Nephron (organoid): Measurements from ENCODE around the gene ELOA.
"Not testable (repeated sequence)": the region's sequence is repeated elsewhere in the genome, so short reads cannot be mapped to it uniquely, and the experiment has no call there.

Experiments
- H3K27ac Mint-ChIP-seq, 3 experiments: 2 replicates each; pipeline ENCODE4 v1.8.0; 2020; ENCODE audit warnings: mixed read lengths in 3 of 3, mild to moderate bottlenecking in 2 of 3, moderate library complexity in 1 of 3
- H3K27me3 Mint-ChIP-seq: 2 replicates; pipeline ENCODE4 v1.8.0; 2021; ENCODE audit warnings: low read depth, mild to moderate bottlenecking, moderate library complexity, mixed read lengths
- H3K36me3 Mint-ChIP-seq: 2 replicates; pipeline ENCODE4 v1.8.0; 2020; ENCODE audit warnings: low read depth, mixed read lengths
- H3K4me1 Mint-ChIP-seq: 2 replicates; pipeline ENCODE4 v1.8.0; 2020; ENCODE audit warnings: mixed read lengths
- H3K4me3 Mint-ChIP-seq, 3 experiments: 2 replicates each; pipeline ENCODE4 v1.8.0; 2020; ENCODE audit warnings: mild to moderate bottlenecking in 3 of 3, mixed read lengths in 3 of 3, moderate library complexity in 2 of 3
- H3K9me3 Mint-ChIP-seq: 2 replicates; pipeline ENCODE4 v1.8.0; 2020; ENCODE audit warnings: mixed read lengths
- CTCF ChIP-seq, 3 experiments: fragments of 200-600 bp; sonication (generic); IDR thresholded peaks; one replicate each; pipeline ENCODE4 v1.5.0; 2021; ENCODE audit warnings: antibody characterized with exemption in 3 of 3; ENCODE audit not compliant: unreplicated experiment in 3 of 3

Gene ELOA

DNA sequence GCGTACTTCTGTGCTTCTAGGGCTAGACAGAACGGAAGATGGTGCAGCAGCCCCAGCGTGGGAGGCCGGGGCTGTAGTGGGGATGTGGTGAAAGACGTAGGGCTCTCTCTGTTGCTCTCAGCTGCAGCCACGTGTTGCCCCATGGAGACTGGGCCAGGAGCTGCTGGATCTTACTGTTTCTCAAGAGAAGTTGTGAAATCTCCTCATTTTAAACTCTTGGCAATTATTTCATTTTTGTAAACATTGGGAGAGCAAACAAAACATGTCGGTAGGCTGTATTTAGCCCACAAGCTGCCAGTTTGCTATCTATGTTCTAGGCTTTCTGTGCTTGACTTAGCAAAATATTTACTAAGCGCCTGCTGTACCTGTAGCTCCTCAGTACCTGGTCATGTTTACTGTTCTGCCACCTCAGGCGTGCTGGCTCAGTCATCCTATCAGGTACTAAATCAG is 15.9 kb upstream of the ELOA start:
- no peaks in the 10 kb centered on the region for H3K9me3 Mint-ChIP-seq
- TF ChIP-seq CTCF (IDR thresholded peaks at IDR 0.05; ENCODE audit: unreplicated experiment in 3 of 3), result no peak
- peaks cover 5% of the 10 kb centered on the region for H3K36me3 Mint-ChIP-seq

GRCh38 chr1:23732363-23733224 is 10.7 kb upstream of the ELOA start:
- Mint-ChIP-seq H3K27me3 (no peaks in the 10 kb centered on the region), H3K4me3 (no peak overlapping the region), H3K9me3 (no peaks in the 10 kb centered on the region), H3K27ac (no peak overlapping the region), H3K4me1 (peaks cover 5% of the 10 kb centered on the region), H3K36me3 (peaks cover 7% of the 10 kb centered on the region)
- no peak for TF ChIP-seq CTCF (IDR thresholded peaks at IDR 0.05; ENCODE audit: unreplicated experiment in 3 of 3)

More for the DNA sequence above, 15.9 kb upstream of the ELOA start:
- H3K4me1 Mint-ChIP-seq, result peaks cover 5% of the 10 kb centered on the region
- H3K27ac Mint-ChIP-seq, result peak overlapping the region in 1 of 3 experiments; percentile 35
- H3K4me3 Mint-ChIP-seq, result no peak overlapping the region
- H3K27me3 Mint-ChIP-seq, result no peaks in the 10 kb centered on the region

DNA sequence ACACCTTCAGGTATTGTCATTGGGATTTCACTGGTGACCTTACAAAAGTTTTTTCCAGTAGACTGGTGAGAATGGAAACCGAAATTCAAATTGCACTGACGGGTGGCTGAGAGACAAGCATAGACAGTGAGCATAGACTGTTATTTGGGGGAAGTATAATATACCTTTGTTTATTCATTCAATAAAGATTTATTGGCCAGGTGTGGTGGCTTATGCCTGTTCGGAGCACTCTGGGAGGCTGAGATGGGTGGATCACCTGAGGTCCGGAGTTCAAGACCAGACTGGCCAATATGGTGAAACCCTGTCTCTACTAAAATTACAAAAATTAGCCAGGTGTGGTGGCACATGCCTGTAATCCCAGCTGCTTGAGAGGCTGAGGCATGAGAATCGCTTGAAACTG is 10.0 kb upstream of the ELOA start:
- H3K4me1 Mint-ChIP-seq, H3K9me3 Mint-ChIP-seq, H3K36me3 Mint-ChIP-seq, H3K27ac Mint-ChIP-seq, H3K27me3 Mint-ChIP-seq, H3K4me3 Mint-ChIP-seq: not testable (repeated sequence)

DNA sequence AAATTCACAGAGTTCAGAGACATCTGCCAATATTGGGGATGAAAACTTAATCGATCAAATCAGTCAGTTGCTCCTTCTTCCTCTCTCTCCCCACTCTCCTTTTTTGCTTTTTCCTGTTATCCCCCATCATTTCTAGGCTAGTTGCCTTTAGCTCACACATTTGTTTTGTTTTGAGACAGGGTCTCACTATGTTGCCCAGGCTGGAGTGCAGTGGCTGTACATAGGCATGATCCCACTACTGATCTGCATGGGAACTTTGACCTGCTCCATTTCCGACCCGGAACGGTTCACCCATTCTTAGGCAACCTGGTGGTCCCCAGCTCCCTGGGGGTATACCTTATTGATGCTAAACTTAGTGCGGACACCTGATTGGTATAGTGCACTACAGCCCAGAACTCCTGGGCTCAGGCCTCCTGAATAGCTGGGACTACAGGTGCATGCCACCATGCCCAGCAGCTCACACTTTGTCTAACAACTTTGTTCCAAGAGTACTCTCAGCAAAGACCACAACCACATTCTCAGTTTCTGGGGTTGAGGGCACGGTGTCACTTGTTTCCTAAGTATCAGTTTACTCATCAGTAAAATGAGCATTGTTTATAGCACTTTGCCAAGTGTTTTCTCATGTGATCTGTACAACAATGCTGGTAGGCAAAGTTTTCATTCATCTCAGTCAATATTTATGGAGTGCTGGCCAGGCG is 6.7 kb upstream of the ELOA start:
- Mint-ChIP-seq H3K27ac (no peak overlapping the region), H3K36me3 (peaks cover 5% of the 10 kb centered on the region), H3K4me3 (no peak overlapping the region), H3K9me3 (no peaks in the 10 kb centered on the region), H3K27me3 (no peaks in the 10 kb centered on the region), H3K4me1 (no peaks in the 10 kb centered on the region)
- no peak for TF ChIP-seq CTCF (IDR thresholded peaks at IDR 0.05; ENCODE audit: unreplicated experiment in 3 of 3)

DNA sequence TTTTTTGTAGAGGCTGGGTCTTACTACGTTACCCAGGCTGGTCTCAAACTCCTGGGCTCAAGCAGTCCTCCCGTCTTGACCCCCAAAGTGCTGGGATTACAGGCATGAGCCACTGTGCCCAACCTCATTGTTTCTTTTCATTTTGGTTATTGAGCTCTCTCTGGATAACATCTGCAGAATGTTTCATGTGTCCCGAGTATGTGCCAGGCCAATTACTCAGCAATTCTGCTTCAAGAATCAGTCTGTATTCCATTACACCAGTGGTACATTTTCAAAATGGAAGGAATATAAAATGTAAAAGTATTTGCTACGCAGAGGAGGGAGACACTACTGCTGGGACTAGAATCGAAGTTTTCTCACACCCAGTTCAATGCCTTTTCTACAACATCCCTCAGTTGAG is 1.7 kb upstream of the ELOA start:
- peaks cover 25% of the 10 kb centered on the region for H3K4me1 Mint-ChIP-seq
- H3K4me3 Mint-ChIP-seq, result peak overlapping the region; percentile 86 to 91 (median 86)
- TF ChIP-seq CTCF (IDR thresholded peaks at IDR 0.05; ENCODE audit: unreplicated experiment in 3 of 3), result no peak
- H3K27ac Mint-ChIP-seq, result peak overlapping the region; percentile 49 to 74 (median 70)
- no peaks in the 10 kb centered on the region for H3K9me3 Mint-ChIP-seq
- no peaks in the 10 kb centered on the region for H3K27me3 Mint-ChIP-seq
- peaks cover 7% of the 10 kb centered on the region for H3K36me3 Mint-ChIP-seq

DNA sequence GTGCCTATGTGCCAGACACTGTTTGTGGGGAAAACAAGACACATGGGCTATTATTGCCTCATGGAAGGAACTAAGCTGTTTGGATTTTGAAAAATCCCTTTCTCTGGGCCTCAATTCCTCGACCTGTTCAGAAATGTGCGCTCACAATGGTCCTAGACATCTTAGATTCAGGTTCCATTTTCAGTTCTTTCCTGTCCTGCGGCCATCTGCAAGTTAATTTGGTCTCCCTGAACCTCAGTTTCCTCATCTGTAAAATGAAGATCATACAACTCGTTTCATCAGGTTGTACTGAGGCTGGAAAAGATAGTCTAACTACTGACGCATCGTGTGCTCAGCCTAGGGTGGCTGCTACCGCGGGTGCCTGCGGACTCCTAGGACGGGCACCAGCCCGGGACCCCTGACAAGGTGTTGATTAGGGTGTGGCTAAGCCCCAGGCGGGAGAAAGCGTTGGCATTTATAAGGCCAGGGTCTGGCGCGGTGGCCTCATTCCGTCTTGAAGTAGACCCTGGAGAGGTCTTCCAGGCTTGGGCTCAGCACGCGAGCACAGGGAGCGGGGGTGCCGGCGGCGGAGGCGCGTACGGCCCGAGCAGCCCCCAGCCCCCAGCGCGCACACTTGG is 493 bp upstream of the ELOA start:
- Mint-ChIP-seq H3K27me3 (no peaks in the 10 kb centered on the region), H3K4me3 (peak overlapping the region; percentile 86 to 91 (median 86)), H3K9me3 (no peaks in the 10 kb centered on the region), H3K27ac (peak overlapping the region; percentile 49 to 92 (median 74)), H3K4me1 (peaks cover 29% of the 10 kb centered on the region), H3K36me3 (peaks cover 13% of the 10 kb centered on the region)
- no peak for TF ChIP-seq CTCF (IDR thresholded peaks at IDR 0.05; ENCODE audit: unreplicated experiment in 3 of 3)
